ENCODE data around the gene SLC46A2. TPM values are rescaled to one million over a fixed set of nuclear protein-coding genes. Genes with fewer than 3 reads are reported as not detected.

SLC46A2 gene
- total and polyA plus RNA-seq, 2 donors (not counting 1 experiment from before 2014, with no cell fraction given), result 0.18 TPM; not detected in 1

- no peak overlapping the region for H3K4me2 ChIP-seq (replicated peaks; ENCODE audit: low read depth, low read length, poor library complexity, severe bottlenecking)
- H3K27ac ChIP-seq (ENCODE audit: low read length in 2 of 2), result no peak overlapping the region
- ChIA-PET CTCF (no interaction called here), POLR2A (no interaction called here)
- Mint-ChIP-seq H3K4me1 (no peaks in the 10 kb centered on the region), H3K27ac (no peak overlapping the region), H3K9me3 (ENCODE audit: insufficient read depth) (no peaks in the 10 kb centered on the region), H3K27me3 (peaks cover 43% of the 10 kb centered on the region), H3K4me3 (no peak overlapping the region)
- H3K4me1 ChIP-seq (ENCODE audit: control insufficient read depth in 2 of 2, insufficient read depth in 2 of 2, low read length in 2 of 2), result no peaks in the 10 kb centered on the region
- ATAC-seq (ENCODE audit: low read depth) (no peak), DNase-seq (no peak)
- 33% methylated on average over 2 of the region's 2 CpGs for WGBS (ENCODE audit: insufficient coverage)
- intact Hi-C loops (cut with micrococcal nuclease), result no loop called here
- H3K27me3 ChIP-seq (replicated peaks in 1 of 4; ENCODE audit: control extremely low read depth in 1 of 4, control insufficient read depth in 3 of 4, insufficient read depth in 4 of 4, low read length in 3 of 4), result peaks cover 0 to 5% (median 4%) of the 10 kb centered on the region in 4 experiments
- TF ChIP-seq CTCF (IDR thresholded peaks at IDR 0.05) (no peak), EZH2 (IDR thresholded peaks at IDR 0.05; ENCODE audit: borderline replicate concordance, insufficient read depth, low read depth, low read length, poor library complexity, severe bottlenecking) (no peak)
- no peaks in the 10 kb centered on the region for H3K79me2 ChIP-seq (ENCODE audit: control insufficient read depth, insufficient read depth, low read length)
- no peaks in the 10 kb centered on the region for H4K20me1 ChIP-seq (ENCODE audit: control insufficient read depth, insufficient read depth, low read length, poor library complexity, severe bottlenecking)
- no peak overlapping the region for H3K4me3 ChIP-seq (ENCODE audit: control extremely low read depth in 1 of 5, extremely low read depth in 1 of 5, insufficient read depth in 1 of 5, low read depth in 2 of 5, low read length in 4 of 5)
- no peak overlapping the region for H2AFZ ChIP-seq (ENCODE audit: insufficient read depth, low read depth, low read length, poor library complexity, severe bottlenecking)
- no peak overlapping the region for H3K9ac ChIP-seq (ENCODE audit: low read length)
- H3K9me3 ChIP-seq (ENCODE audit: control extremely low read depth in 1 of 3, control insufficient read depth in 2 of 3, insufficient read depth in 1 of 3, low read length in 2 of 3), result no peaks in the 10 kb centered on the region
- H3K36me3 ChIP-seq (replicated peaks in 1 of 2; ENCODE audit: control extremely low read depth in 1 of 2, control insufficient read depth in 1 of 2, extremely low read depth in 1 of 2, insufficient read depth in 2 of 2, low read length in 1 of 2), result no peaks in the 10 kb centered on the region
Measured at GRCh38 chr9:112933696-112934095, 43.0 kb upstream of the SLC46A2 start.

DNA sequence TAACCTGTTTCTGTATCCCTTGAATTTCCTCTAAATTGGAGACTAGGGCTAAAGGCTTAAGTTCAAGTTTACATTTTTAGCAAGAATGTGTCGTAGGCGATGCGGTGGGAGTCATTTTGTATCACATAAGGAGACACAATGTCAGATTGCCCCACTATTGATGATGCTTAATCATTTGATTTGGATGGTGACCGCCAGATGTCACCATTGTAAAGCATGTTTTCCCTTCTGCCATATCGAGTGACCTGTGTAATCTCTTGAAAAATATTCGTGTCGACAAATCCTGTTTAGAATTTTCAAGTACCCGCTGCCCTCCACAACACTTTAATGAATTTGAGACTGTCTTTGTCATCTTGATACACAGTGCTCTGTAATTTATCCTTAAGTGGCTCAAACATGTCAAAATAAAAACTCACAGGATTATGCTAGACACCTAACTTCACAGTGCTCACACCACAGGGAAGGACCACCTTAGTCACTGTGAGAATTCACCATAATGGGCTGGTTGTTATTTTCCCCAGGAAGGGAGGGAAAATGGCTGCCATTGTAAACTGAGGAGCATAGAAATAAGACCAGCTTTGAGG lies 34.5 kb upstream of the SLC46A2 start:
- CTCF ChIA-PET, result no interaction called here

More for the DNA sequence above, 34.5 kb upstream of the SLC46A2 start:
- no peaks in the 10 kb centered on the region for H3K36me3 ChIP-seq (replicated peaks in 1 of 2; ENCODE audit: control extremely low read depth in 1 of 2, control insufficient read depth in 1 of 2, extremely low read depth in 1 of 2, insufficient read depth in 2 of 2, low read length in 1 of 2)
- H3K4me2 ChIP-seq (replicated peaks; ENCODE audit: low read depth, low read length, poor library complexity, severe bottlenecking), result no peak overlapping the region
- H3K4me3 Mint-ChIP-seq, result no peak overlapping the region
- ATAC-seq (ENCODE audit: low read depth) (no peak), DNase-seq (peak; percentile 17)
- H3K79me2 ChIP-seq (ENCODE audit: control insufficient read depth, insufficient read depth, low read length), result no peaks in the 10 kb centered on the region
- H3K9me3 ChIP-seq (ENCODE audit: control extremely low read depth in 1 of 3, control insufficient read depth in 2 of 3, insufficient read depth in 1 of 3, low read length in 2 of 3), result no peaks in the 10 kb centered on the region
- H3K27ac Mint-ChIP-seq, result no peak overlapping the region
- POLR2A ChIA-PET, result no interaction called here
- peaks cover 0 to 6% (median 1%) of the 10 kb centered on the region in 4 experiments for H3K27me3 ChIP-seq (replicated peaks in 1 of 4; ENCODE audit: control extremely low read depth in 1 of 4, control insufficient read depth in 3 of 4, insufficient read depth in 4 of 4, low read length in 3 of 4)
- H3K27me3 Mint-ChIP-seq, result peaks cover 47% of the 10 kb centered on the region
- no peaks in the 10 kb centered on the region for H4K20me1 ChIP-seq (ENCODE audit: control insufficient read depth, insufficient read depth, low read length, poor library complexity, severe bottlenecking)
- 37% methylated on average over 5 of the region's 8 CpGs for WGBS (ENCODE audit: insufficient coverage)
- intact Hi-C loops (cut with micrococcal nuclease), result no loop called here
- H3K4me3 ChIP-seq (ENCODE audit: control extremely low read depth in 1 of 5, extremely low read depth in 1 of 5, insufficient read depth in 1 of 5, low read depth in 2 of 5, low read length in 4 of 5), result no peak overlapping the region
- H3K9ac ChIP-seq (ENCODE audit: low read length), result no peak overlapping the region
- no peaks in the 10 kb centered on the region for H3K9me3 Mint-ChIP-seq (ENCODE audit: insufficient read depth)
- no peaks in the 10 kb centered on the region for H3K4me1 ChIP-seq (ENCODE audit: control insufficient read depth in 2 of 2, insufficient read depth in 2 of 2, low read length in 2 of 2)
- H2AFZ ChIP-seq (ENCODE audit: insufficient read depth, low read depth, low read length, poor library complexity, severe bottlenecking), result no peak overlapping the region
- H3K4me1 Mint-ChIP-seq, result peaks cover 1% of the 10 kb centered on the region
- TF ChIP-seq EZH2 (IDR thresholded peaks at IDR 0.05; ENCODE audit: borderline replicate concordance, insufficient read depth, low read depth, low read length, poor library complexity, severe bottlenecking), result no peak
- peak; percentile 29 for TF ChIP-seq CTCF (IDR thresholded peaks at IDR 0.05)
- no peak overlapping the region for H3K27ac ChIP-seq (ENCODE audit: low read length in 2 of 2)
